AG08395 (cell line): Measurements from ENCODE around the gene NGRN.

ENCODE experiments used
- DNase-seq: peaks from one replicate; pipeline ENCODE4 v3.0.0; 2012; ENCODE audit warnings: mixed read lengths, low spot score

Gene NGRN, protein sequence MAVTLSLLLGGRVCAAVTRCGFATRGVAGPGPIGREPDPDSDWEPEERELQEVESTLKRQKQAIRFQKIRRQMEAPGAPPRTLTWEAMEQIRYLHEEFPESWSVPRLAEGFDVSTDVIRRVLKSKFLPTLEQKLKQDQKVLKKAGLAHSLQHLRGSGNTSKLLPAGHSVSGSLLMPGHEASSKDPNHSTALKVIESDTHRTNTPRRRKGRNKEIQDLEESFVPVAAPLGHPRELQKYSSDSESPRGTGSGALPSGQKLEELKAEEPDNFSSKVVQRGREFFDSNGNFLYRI

DNA sequence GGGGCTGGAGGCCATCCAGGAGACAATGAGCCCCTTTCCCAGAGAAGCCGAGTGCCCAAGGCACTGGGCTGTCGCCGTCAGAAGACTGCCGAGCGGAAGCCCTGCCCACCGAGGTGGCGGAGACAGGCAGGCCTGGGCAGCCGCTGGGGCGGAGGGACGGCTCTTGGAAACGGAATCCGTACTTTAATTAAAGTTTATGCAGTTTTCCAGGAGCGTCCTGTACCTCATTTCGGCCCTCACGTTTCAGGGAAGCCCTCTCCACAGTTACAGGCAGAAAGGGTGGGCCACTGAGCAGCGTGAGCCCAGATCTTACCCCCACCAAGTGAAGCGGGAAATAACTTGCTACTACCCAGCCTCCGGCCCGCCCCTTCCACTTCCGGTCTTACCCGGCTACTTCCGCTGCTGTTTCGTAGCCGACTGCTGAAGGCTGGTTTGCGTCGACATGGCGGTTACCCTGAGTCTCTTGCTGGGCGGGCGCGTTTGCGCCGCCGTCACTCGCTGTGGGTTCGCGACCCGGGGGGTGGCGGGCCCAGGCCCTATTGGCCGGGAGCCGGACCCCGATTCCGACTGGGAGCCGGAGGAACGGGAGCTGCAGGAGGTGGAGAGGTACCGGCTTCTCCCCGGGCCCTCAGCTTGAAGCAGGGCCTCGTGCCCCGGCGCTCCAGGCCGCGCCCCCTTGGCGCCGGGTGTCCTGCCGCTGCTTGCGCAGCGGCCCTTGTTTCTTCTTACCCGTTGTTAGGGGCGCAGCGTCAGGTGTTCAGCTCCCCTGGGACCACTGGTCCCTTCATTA lies at the start of gene NGRN:
TSS of gene NGRN (plus strand) at position 402 of the 790 bp plus-strand sequence. CDS start at position 443, 41 bp downstream.
- DNase-seq: peak; percentile 90

DNA sequence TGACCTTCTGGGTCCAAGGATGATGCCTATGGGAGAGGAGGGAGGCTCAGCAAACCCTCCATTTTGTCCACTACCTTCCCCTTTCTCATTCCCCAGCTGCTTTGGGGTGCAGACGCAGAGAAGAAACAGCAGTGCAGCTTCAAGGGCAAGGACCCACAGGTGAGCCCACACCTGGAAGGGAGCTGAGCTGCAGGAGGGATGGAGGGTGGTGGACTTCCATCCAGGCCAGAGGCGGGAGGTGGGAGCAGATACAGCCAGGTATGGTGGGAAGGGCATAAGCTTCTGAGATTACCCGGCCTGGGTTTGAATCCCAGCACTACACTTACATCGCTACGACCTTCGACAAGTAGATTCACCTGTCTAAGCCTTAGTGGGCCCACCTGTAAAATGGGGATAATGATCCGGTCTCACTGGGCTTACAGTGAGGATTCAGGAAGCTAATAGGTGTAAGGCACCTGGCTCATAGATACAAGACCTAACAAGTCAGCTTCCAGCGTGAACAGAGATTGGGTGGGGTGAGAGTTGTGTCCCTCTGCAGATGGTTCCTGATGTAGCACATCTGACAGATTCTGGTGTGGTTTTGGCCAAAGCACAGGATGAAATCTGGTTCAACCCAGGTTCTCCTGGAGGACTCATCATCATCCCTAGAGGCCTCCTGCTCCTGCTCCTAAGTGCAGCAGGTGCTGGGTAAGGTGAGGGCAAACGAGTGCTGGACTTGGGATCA lies 47.6 kb upstream of the NGRN start:
- DNase-seq: no peak

DNA sequence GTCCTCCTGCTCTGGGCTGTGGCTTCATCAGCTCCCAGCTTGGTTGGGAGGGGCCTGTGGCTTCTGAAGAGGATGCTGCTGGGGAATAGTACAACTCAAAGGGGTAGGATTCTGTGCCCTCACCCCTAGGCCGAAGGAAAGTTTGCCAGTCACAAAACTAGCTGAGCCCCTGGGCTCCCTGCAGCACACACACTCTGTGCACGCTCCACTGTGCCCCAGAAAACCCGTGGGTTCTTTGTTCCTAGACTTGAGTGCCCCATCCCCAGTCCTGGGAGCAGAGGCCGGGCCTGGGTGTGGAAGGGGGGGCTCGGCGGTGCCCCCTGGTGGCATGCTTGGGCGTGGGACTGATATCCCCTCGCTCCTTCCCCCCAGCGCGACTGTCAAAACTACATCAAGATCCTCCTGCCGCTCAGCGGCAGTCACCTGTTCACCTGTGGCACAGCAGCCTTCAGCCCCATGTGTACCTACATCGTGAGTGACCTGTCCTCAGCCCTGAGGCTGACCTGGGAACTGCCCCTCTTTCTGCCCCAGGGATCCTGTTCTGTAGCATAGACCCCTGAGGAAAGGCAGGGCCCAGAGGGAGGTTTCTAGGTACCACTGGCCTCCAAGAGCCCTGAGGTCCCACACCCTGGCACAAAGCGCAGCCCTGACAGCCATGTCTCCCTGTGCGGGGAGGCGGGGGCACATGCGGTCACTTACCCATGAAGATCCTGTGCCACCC lies 45.9 kb upstream of the NGRN start:
- peak; percentile 64 for DNase-seq

- peak; percentile 93 for DNase-seq
Measured at GRCh38 chr15:90221246-90221900, 44.1 kb upstream of the NGRN start.

GRCh38 chr15:90222547-90222946 lies 42.9 kb upstream of the NGRN start:
- no peak for DNase-seq

- DNase-seq: no peak
Measured at GRCh38 chr15:90223441-90224165, 41.9 kb upstream of the NGRN start.

GRCh38 chr15:90225047-90225446 lies 40.4 kb upstream of the NGRN start:
- no peak for DNase-seq

GRCh38 chr15:90225504-90226234 lies 39.8 kb upstream of the NGRN start:
- no peak for DNase-seq

GRCh38 chr15:90227336-90227735 lies 38.1 kb upstream of the NGRN start:
- DNase-seq: no peak

DNA sequence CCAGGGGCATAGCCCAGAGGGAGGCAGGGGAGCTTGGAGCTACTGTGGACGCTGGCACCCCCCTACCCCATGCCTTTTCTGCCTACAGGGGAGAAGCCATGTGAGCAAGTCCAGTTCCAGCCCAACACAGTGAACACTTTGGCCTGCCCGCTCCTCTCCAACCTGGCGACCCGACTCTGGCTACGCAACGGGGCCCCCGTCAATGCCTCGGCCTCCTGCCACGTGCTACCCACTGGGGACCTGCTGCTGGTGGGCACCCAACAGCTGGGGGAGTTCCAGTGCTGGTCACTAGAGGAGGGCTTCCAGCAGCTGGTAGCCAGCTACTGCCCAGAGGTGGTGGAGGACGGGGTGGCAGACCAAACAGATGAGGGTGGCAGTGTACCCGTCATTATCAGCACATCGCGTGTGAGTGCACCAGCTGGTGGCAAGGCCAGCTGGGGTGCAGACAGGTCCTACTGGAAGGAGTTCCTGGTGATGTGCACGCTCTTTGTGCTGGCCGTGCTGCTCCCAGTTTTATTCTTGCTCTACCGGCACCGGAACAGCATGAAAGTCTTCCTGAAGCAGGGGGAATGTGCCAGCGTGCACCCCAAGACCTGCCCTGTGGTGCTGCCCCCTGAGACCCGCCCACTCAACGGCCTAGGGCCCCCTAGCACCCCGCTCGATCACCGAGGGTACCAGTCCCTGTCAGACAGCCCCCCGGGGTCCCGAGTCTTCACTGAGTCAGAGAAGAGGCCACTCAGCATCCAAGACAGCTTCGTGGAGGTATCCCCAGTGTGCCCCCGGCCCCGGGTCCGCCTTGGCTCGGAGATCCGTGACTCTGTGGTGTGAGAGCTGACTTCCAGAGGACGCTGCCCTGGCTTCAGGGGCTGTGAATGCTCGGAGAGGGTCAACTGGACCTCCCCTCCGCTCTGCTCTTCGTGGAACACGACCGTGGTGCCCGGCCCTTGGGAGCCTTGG lies 37.4 kb upstream of the NGRN start:
- DNase-seq: no peak

GRCh38 chr15:90228960-90229359 lies 36.5 kb upstream of the NGRN start:
- DNase-seq: no peak

DNA sequence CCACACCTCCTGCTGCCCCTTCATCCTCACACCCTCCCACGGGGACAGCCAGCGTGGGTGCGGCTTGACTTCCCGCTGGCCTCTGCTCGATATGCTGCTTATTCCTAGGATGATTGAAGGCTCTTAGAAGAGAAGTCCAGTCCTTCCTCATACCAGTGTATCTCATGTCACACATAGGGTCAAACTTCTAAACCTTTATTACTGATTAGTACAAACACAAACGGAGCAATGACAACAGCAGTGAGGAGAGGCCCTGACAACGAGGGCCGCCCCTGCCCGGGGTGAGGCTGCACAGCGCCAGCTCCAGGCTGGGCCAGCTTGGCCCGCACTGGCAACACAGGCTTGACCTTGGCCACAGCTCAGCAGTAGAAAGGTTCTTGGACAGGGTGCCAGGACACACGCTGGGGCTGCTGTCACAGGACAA lies 35.4 kb upstream of the NGRN start:
- no peak for DNase-seq

- DNase-seq: no peak
Measured at GRCh38 chr15:90230610-90231009, 34.9 kb upstream of the NGRN start.

DNA sequence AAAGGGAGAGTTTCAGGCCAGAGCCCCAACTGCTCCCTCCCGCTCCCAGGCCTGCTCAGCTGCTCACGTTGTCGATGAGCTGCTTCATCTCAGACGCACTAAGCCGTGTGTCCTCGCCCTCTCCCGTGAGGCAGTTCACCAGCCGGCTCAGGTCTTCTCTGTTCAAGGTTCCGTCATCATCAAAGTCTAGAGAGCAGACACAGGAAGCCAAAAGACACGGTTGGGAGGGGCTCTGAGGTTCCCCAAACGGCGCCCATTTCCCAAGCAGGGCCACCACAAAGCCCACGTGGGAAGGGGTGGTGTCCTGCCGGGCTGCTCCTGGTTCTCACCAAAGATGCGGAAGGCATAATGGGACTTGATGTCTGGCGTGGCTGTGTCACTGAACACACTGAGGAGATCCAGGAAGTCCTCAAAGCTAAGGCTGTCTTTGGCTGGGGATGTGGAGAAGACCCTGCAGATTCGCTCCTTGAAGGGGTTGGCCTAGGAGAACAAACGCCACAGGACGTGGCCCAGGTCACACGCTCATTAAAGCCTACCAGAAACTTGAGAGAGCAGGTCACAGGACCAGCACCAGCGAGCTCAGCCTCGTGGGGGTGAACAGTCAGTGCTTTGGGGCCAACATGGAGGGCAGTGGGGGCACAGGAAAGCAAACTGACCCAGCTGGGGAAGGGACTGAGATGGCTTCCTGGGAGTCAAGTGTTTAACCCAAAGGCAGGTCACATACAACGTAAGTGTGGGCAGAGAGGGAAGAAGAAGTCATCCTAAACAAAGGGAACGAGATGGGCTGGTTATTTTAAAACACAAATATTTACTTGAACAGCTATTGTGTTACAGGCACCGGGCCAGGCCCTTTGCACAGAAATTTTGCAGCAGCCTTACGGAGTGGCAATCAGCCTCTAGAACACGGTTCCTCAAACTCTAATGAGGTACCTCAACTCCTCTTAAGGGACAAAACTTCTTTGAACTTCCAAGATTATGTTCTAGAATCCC lies 34.1 kb upstream of the NGRN start:
- DNase-seq: no peak

DNA sequence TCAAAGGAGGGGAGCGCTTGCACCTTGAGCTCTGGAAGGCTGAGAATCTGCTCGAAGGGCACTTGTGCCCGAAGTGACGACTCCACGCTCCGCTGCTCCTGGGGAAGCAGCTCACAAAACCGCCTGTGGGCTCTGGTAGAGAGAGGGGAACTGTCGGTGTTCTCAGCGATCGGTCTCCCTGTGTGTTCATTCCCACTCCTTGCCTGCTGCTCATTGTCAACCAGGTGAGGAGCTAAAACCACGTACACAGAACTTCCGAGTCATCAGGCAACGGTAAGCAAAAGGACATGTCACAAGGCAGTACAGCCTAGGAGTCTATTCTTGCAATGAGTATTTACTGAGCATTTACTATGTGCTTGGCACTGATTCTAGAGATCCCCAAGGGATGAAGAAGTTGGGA lies 33.3 kb upstream of the NGRN start:
- no peak for DNase-seq

GRCh38 chr15:90232941-90233386 lies 32.5 kb upstream of the NGRN start:
- DNase-seq: no peak

DNA sequence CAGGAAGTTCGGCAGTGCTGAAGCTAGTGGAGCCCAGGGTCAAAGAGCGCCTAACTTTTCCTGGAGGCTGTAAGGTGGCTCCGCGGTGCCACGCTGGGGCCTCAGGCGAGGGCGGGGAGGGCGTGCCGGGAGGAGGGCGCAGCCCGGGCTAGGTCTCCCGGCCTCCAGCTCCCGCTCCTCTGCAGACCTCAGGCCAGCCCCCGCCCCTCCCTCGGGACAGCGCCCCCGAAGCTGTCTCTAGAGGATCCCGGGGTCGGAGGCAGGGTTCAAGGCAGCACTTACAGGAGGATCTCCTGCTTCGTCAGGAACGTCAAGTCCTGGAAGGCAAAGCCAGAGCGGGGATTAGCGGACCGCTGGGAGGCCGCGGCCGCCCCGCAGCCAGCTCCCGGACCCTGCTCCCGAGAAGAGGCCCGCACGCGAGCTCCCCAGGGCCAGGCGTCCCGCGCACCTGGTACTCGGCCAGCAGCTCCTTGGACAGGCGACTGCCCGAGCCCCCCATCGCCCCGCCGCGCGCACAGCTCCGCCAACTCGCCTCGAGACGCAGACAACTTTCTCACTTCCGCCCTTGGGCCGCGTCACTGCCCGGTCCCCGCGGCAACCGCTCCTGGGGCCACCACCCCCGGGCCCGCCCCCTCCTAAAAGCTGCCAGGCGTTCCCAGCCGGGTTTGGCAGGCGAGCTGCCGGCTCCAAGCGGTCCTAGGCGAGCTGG lies 31.9 kb upstream of the NGRN start, which contains the start of gene CIB1:
TSS of gene CIB1 (minus strand) at position 555 of the 709 bp plus-strand sequence. CDS start at position 499, 56 bp downstream.
- peak; percentile 55 for DNase-seq
